Progenitor cell of endocrine pancreas (in vitro differentiated cells): ENCODE measurements around the gene VDAC1. TPM values are rescaled to one million over a fixed set of nuclear protein-coding genes. Genes with fewer than 3 reads are reported as not detected.

ENCODE experiments used
- DNase-seq: peaks from one replicate; pipeline ENCODE4 v3.0.0; 2021; ENCODE audit warnings: low spot score; ENCODE audit not compliant: unreplicated experiment
- H3K27ac Mint-ChIP-seq: 2 replicates; pipeline ENCODE4 v1.8.0; 2021; ENCODE audit warnings: mild to moderate bottlenecking, moderate library complexity, mixed read lengths
- H3K27me3 Mint-ChIP-seq: 2 replicates; pipeline ENCODE4 v1.8.0; 2021; ENCODE audit warnings: mixed read lengths
- H3K36me3 Mint-ChIP-seq: 2 replicates; pipeline ENCODE4 v1.8.0; 2022; ENCODE audit warnings: mixed read lengths; ENCODE audit not compliant: insufficient read depth
- H3K4me1 Mint-ChIP-seq: 2 replicates; pipeline ENCODE4 v1.8.0; 2021; ENCODE audit warnings: low read depth, mixed read lengths
- H3K4me3 Mint-ChIP-seq: 2 replicates; pipeline ENCODE4 v1.8.0; 2021; ENCODE audit warnings: low read depth, mild to moderate bottlenecking, moderate library complexity, mixed read lengths
- H3K9me3 Mint-ChIP-seq: 2 replicates; pipeline ENCODE4 v1.8.0; 2021; ENCODE audit warnings: low read depth, mixed read lengths
- CTCF ChIP-seq: fragments of 200-600 bp; sonication (generic); IDR thresholded peaks from one replicate; pipeline ENCODE4 v1.5.0; 2021; ENCODE audit warnings: antibody characterized with exemption, mild to moderate bottlenecking; ENCODE audit not compliant: unreplicated experiment
- total RNA-seq: library from RNA; stranded (reverse); gene quantifications from 2 replicates; pipeline ENCODE4 v1.2.1, GENCODE V29; 2021

VDAC1 gene
- total RNA-seq, 1 donor from 2014 or later: 123 TPM

GRCh38 chr5:133930061-133930812 is 74.5 kb downstream of the VDAC1 start:
- Mint-ChIP-seq H3K9me3 (no peaks in the 10 kb centered on the region), H3K4me1 (peaks cover 13% of the 10 kb centered on the region), H3K27ac (no peak overlapping the region), H3K4me3 (no peak overlapping the region), H3K27me3 (peaks cover 6% of the 10 kb centered on the region), H3K36me3 (no peaks in the 10 kb centered on the region)
- TF ChIP-seq CTCF: no peak
- DNase-seq: no peak

GRCh38 chr5:133928587-133929393 is 76.0 kb downstream of the VDAC1 start:
- Mint-ChIP-seq H3K4me3 (no peak overlapping the region), H3K9me3 (no peaks in the 10 kb centered on the region), H3K27me3 (peaks cover 14% of the 10 kb centered on the region)

GRCh38 chr5:133927300-133928180 is 77.2 kb downstream of the VDAC1 start:
- no peak overlapping the region for H3K4me3 Mint-ChIP-seq
- no peak for TF ChIP-seq CTCF
- H3K36me3 Mint-ChIP-seq: no peaks in the 10 kb centered on the region
- H3K4me1 Mint-ChIP-seq: peaks cover 13% of the 10 kb centered on the region
- no peak for DNase-seq
- no peaks in the 10 kb centered on the region for H3K9me3 Mint-ChIP-seq
- H3K27ac Mint-ChIP-seq: peak overlapping the region; percentile 61
- H3K27me3 Mint-ChIP-seq: peaks cover 14% of the 10 kb centered on the region

More at GRCh38 chr5:133928587-133929393, 76.0 kb downstream of the VDAC1 start:
- Mint-ChIP-seq H3K27ac (no peak overlapping the region), H3K36me3 (no peaks in the 10 kb centered on the region), H3K4me1 (peaks cover 13% of the 10 kb centered on the region)
- DNase-seq: no peak
- no peak for TF ChIP-seq CTCF

GRCh38 chr5:133926489-133927299 is 78.1 kb downstream of the VDAC1 start:
- no peak for DNase-seq
- TF ChIP-seq CTCF: no peak
- Mint-ChIP-seq H3K4me3 (no peak overlapping the region), H3K27me3 (peaks cover 14% of the 10 kb centered on the region), H3K27ac (no peak overlapping the region), H3K4me1 (peaks cover 15% of the 10 kb centered on the region), H3K9me3 (no peaks in the 10 kb centered on the region), H3K36me3 (no peaks in the 10 kb centered on the region)
